NCI-H128 (cell line): ENCODE results near the gene NEB.
"Not testable (repeated sequence)": the region's sequence is repeated elsewhere in the genome, so short reads cannot be mapped to it uniquely, and the experiment has no call there.

ENCODE experiments used
- DNase-seq: peaks from one replicate; lab custom pipeline; 2025; ENCODE audit not compliant: unreplicated experiment; lab: John Stamatoyannopoulos, UW

The NEB gene

GRCh38 chr2:151761687-151762086 lies 27.4 kb upstream of the NEB start:
- no peak for DNase-seq

DNA sequence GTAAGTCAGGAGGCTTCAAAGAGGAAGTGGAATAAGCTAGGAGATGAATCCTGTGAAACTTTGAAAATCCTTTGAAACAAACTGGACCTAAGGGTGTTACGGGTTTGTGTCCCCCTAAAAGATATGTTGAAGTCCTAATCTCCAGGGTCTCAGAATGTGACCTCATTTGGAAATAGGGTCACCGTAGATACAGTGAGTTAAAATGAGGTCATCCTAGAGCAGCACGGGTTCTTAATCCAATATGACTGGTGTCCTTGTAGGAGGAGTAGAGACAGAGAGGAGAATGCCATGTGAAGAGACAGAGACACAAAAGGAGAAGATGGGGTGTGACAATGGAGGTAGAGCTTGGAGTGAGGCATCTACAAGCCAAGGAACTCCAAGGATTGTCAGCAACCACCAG lies 26.9 kb upstream of the NEB start:
- no peak for DNase-seq

- DNase-seq: no peak
Measured at GRCh38 chr2:151760139-151760650, 25.9 kb upstream of the NEB start.

DNA sequence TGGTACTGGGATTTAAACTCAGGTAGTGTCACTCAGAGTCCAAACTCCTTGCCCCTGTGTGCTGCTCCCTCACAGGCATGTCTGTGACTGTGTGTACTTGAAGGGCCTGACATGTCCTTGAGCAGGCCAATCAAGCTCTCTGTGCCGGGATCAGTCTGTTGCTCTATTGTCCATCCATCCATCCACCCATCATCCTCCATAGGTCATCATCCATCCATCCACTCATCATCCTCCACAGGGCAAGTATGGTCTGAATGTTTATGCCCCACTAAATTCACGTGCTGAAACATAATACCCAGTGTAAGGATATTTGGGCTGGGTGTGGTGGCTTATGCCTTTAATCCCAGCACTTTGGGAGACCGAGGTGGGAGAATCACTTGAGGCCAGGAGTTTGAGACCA lies 24.5 kb upstream of the NEB start:
- no peak for DNase-seq

DNA sequence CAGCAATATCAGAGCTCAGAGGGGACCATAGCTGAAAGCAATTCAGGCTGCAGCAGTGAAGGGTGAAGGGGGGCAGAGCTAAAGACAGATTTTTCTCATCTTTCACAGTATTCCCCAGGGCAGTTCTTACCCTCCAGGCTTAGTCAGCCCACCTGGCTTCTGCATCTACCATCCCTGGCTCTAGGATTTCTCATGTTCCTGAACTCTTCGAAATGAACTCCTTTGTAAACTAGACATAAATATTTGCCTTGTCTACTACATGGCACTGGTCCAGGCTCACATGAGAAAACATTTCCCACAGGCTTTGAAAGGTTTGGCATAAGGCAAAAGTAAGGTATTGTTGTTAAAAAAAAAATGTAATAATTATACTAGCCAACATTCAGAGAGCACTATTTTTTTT lies 23.6 kb upstream of the NEB start:
- no peak for DNase-seq

- DNase-seq: no peak
Measured at GRCh38 chr2:151756820-151757219, 22.5 kb upstream of the NEB start.

DNA sequence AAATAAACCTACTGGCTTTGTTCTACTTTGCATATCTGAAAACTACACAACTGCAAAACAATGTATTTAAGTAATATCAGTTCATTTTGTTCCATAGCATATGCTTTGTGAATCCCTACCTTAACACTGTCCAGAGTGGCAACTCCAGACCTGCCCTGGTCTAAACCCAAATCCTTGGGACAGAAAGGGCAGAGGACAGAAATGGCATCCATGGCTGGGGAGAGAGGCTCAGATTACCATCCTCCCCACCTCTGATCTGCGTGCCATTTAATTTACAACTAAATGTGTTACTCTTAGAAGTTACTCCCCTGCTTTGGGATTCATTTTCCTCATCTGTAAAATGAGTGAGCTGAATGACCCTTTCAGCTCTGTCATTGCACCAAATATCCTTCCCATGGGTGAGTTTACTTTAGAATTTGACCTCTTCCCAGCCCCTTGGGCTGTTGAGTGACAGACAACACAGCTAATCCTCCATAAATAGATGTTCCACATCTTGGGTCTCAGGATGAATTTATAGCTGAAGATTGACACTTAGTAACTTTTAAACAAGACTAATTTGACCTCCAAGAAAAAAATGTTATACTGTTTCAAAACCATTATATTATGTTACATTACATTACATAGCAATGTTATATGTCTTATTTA lies 20.1 kb upstream of the NEB start:
- no peak for DNase-seq

GRCh38 chr2:151753540-151753939 lies 19.3 kb upstream of the NEB start:
- no peak for DNase-seq

GRCh38 chr2:151745261-151745660 lies 11.0 kb upstream of the NEB start:
- not testable (repeated sequence) for DNase-seq

- no peak for DNase-seq
Measured at GRCh38 chr2:151730262-151730975, 3.9 kb downstream of the NEB start.

GRCh38 chr2:151729837-151730236 lies 4.4 kb downstream of the NEB start:
- DNase-seq: no peak

DNA sequence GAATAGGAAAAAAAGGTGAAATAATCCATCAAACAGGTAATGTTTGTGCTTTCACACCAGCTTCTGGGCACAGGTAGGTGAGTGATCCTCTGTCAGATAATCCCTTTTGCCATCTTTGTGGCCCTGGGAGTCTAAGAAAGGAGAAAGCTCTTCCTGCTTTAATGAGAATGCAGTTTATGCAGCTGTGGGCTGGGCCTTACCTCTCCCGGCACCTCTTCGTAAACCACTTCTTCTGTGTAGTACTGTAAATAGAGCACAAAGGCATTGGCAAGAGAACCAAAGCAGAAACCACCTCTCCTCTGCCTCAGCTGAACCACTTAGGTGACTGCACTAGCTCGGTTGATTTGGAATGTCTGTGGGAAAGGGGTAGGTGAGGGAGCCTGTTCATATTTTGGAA lies 4.9 kb downstream of the NEB start:
- DNase-seq: no peak

GRCh38 chr2:151728804-151729414 lies 5.4 kb downstream of the NEB start:
- no peak for DNase-seq

- DNase-seq: no peak
Measured at GRCh38 chr2:151727593-151728552, 6.4 kb downstream of the NEB start.

DNA sequence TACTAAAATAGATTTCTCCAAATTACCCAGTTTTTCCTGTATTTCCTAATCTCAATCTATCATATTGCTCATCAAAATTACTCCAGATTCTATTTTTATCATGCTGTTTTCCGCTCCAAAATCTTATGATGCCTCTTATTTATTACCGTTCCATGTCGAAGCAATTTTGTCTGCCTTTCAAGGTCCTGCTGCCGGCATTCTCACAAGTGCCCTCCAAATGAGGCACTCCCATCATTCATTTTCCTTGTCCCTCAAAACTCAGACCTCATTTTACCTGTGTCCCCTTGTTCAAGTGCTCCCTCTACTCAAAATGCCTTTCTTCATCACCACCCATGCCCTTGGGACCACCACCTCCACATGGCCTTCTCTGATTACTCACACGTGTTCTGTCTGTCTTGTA lies 13.1 kb downstream of the NEB start:
- no peak for DNase-seq

DNA sequence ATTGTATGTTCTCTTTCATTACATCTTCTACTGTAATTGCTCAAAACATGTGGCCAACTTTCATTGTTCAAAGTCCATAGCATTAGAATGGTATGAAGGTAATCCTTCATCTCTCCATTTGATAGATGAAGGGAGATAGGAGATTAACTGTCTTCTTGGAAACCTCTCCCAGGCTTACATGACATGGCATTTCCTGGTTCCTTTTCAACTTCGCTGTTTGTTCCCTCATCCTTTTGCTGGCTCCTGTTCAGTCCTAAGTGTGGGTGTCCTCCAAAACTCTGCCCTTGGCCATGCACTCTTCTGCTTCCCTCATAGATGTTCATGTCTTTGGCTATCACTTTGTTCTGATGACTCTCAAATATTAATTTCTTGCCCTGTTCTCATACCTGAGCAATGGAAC lies 13.8 kb downstream of the NEB start:
- no peak for DNase-seq

DNA sequence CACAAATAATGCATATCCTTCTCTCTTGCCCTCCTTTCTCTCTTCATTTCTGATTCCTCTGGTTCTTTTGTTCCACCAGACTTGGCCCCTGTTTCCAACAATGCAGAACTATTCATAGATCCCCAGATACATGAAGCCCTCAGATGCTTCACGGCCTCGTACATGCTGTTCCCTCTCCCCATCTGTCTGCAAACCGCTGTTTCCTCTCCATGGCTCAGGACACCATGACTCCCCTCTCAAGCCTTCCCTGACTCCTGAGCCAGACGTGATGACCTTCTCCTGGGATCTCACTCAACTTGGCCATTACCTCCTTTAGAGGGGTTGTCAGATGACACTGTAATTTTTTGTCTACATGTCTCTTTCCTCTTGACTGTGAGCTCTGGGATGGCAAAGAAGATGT lies 15.5 kb downstream of the NEB start:
- DNase-seq: no peak

- no peak for DNase-seq
Measured at GRCh38 chr2:151718247-151718646, 16.0 kb downstream of the NEB start.

DNA sequence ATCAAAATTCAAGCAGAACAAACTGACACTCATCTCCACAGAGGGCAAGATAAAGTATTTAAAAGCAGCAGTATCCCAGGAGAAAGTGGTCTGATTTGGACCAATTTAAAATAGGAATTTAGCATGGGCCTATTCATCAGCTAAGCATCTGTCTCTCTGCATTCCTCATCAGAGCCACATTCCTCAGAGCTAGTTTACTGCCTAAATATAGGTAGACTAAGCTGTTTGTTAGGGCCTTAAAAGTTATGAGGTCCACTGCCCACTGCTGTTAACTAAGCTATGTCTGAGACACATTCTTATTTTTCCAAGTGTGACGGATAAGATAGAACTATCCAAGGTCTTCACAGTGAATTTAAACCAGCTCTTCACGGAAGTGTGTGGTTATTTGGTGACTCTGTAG lies 17.6 kb downstream of the NEB start:
- DNase-seq: no peak

DNA sequence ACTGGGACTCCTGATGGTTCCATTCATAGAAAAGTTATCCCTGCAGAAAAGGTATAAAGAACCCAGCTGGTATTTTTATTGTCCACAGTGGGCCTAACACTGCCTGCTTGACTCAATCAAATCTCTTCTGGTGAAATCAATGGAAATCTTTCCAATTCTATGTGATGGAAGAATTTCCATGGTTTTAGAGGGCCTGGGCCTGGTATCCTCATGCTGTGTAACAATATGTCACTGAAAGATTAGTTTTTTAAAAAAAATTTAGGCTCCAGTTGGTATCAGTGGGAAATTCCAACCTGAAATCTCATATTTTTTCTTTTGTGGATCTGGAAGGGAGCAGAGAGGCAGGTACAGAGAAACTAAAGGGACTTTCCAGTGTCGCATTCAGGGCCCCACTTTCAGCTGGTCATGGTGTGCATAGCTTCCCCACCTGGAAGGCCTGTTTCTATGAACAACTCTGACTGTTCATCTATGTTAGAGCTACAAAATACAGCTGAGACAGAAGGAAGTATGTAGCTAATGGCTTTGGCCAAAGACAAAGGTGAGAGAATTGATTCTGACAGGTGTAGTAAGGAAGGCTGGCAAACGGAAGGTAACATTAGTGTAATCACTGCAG lies 20.9 kb downstream of the NEB start:
- no peak for DNase-seq

DNA sequence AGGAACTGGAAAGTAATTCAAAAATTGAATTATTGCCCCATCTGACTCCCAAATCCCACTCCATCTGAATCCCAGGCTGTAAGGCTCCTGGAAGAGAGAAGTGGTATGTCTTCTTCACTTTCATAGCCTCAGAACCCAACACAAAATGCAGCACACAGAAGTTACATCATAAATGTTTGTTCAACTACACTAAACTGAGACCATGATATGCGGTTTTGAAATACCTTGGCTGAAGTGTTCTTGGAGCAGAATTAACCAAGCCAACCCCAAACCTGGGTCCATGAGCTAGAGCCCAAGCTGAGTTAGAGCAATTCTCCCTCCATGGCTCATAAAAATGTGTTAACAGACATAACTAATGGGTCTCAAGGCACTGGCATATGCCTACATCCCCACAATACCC lies 23.3 kb downstream of the NEB start:
- DNase-seq: no peak
